H1 (cell line): Measurements from ENCODE around the gene TMEM229B. TPM values are rescaled to one million over a fixed set of nuclear protein-coding genes. Genes with fewer than 3 reads are reported as not detected.

Source experiments
- CREB1 ChIP-seq: IDR thresholded peaks from 2 replicates; pipeline ENCODE4 v1.6.1; 2012; ENCODE audit warnings: inconsistent platforms
- HDAC2 ChIP-seq, 2 experiments: fragments of 300-600 bp in 1 of 2; sonication (generic) in 1 of 2; IDR thresholded peaks; 2 replicates each; pipeline ENCODE4 v1.6.1; 2011 to 2012; ENCODE audit warnings: low read depth in 2 of 2, low read length in 2 of 2, mild to moderate bottlenecking in 2 of 2, moderate library complexity in 2 of 2, borderline replicate concordance in 1 of 2, inconsistent platforms in 1 of 2
- KDM4A ChIP-seq: IDR thresholded peaks from one replicate; pipeline ENCODE4 v1.7.1; 2012; ENCODE audit warnings: low read depth, mild to moderate bottlenecking, moderate library complexity, low read length, inconsistent platforms; ENCODE audit not compliant: severe bottlenecking
- SUZ12 ChIP-seq: fragments of 200-600 bp; sonication (generic); IDR thresholded peaks from 2 replicates; pipeline ENCODE4 v1.6.1; 2012; ENCODE audit warnings: mild to moderate bottlenecking, inconsistent platforms, low read length, moderate library complexity, mixed read lengths
- polyA plus RNA-seq, 7 experiments: library from polyadenylated mRNA; depleted of rRNA in 3 of 7; stranded (reverse) in 5 of 7; unstranded in 2 of 7; fragments of >200 nt in 5 of 7; fragments of 200-250 nt in 2 of 7; gene quantifications; 1 replicate in 5 of 7; 2 replicates in 1 of 7; 4 replicates in 1 of 7; pipeline versions ENCODE4 v1.2.1 to v1.2.3, GENCODE V29; 2011 to 2013; ENCODE audit warnings: missing spikeins in 2 of 7, mixed read lengths in 2 of 7
- total RNA-seq: library from RNA; stranded (reverse); fragmentation: NEBNext Ultra II Directional; extraction: Animal tissue kit (Norgen Biotek cat#: 25700); gene quantifications from 2 replicates; pipeline ENCODE4 v1.2.1, GENCODE V29; 2021
- TF ChIP-seq, protein P1 (sequence below): IDR thresholded peaks from 2 replicates; pipeline ENCODE4 v1.6.1; 2011; ENCODE audit warnings: low read length, improper control_type of control experiment

The TMEM229B gene
- total and polyA plus RNA-seq, 2 of the 8 experiments (the other 6 are each of a cell fraction or from before 2014, with no cell fraction given), result 0.73 to 0.85 TPM

DNA sequence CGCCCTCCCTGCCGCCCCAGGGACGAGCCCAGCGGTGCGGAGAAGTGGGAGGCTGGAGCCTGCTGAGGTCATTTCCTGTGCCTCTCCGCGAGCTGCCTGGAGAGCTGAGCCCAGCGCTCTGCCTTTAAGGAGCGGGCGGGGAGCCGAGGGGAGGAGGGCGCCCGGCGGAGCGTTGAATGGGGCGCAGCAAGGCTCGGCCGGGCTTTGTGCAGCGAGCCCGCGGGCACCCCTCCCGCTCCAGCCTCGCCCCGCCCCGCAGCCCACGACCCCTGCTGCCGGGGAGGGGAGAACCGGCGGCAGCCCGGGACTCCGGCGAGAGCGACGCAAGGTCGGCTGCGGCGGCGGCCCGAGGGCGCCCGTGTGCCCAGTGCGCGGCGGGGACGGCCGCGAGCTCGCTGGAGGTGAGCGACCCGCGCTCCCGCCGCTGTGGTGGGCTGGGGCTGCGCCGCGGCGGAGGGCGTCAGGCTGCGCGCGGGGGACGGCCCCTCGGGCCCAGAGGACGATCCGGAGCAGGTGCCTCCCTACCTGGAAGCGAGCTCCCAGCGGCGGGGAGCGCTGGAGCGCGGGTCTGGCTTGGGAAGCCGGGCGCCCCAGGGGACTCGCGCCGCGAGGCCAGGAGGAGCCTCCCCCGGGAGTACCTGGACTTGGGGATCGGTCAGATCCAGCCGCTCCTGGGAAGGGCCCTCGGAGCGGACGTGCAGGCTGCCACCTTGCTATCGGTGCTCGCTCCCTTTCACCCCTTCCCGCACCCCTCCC is 44.7 kb upstream of the TMEM229B start, which contains the start of gene PLEKHH1 (continued):
- 0 out of 2 replicates have a peak, but pooled peaks have one; percentile 27 for TF ChIP-seq SUZ12
- TF ChIP-seq CREB1, result no peak
- TF ChIP-seq, protein P1, sequence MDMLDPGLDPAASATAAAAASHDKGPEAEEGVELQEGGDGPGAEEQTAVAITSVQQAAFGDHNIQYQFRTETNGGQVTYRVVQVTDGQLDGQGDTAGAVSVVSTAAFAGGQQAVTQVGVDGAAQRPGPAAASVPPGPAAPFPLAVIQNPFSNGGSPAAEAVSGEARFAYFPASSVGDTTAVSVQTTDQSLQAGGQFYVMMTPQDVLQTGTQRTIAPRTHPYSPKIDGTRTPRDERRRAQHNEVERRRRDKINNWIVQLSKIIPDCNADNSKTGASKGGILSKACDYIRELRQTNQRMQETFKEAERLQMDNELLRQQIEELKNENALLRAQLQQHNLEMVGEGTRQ, result no peak
- peak; percentile 47 for TF ChIP-seq KDM4A
- TF ChIP-seq HDAC2 (IDR thresholded peaks at IDR 0.05; ENCODE audit: borderline replicate concordance in 1 of 2, low read depth in 2 of 2, low read length in 2 of 2), result no peak; a peak in 1 of 4 replicates
